Retinal pigment epithelial cell (primary cell): Measurements from ENCODE around the gene FOXP4.

Experiments used
- DNase-seq: peaks from one replicate; pipeline ENCODE4 v3.0.0-alpha.2; 2010; ENCODE audit warnings: low read depth
- H3K4me3 ChIP-seq: 2 replicates; pipeline ENCODE4 v1.5.1; 2011; ENCODE audit warnings: mild to moderate bottlenecking, low read length, control low read depth, moderate library complexity
- CTCF ChIP-seq: conservative IDR thresholded peaks from 2 replicates; pipeline ENCODE4 v1.5.1; 2011; ENCODE audit warnings: low read depth, low read length, control low read depth, inconsistent platforms

Gene FOXP4

GRCh38 chr6:41647061-41647511 is 100.9 kb downstream of the FOXP4 start:
- H3K4me3 ChIP-seq = no peak overlapping the region
- TF ChIP-seq CTCF = no peak
- DNase-seq = no peak

GRCh38 chr6:41648070-41648585 is 101.9 kb downstream of the FOXP4 start:
- no peak for TF ChIP-seq CTCF
- DNase-seq = no peak
- no peak overlapping the region for H3K4me3 ChIP-seq

GRCh38 chr6:41648921-41649320 is 102.7 kb downstream of the FOXP4 start:
- TF ChIP-seq CTCF = no peak
- no peak for DNase-seq
- H3K4me3 ChIP-seq = no peak overlapping the region

- no peak for TF ChIP-seq CTCF
- H3K4me3 ChIP-seq = no peak overlapping the region
- no peak for DNase-seq
These were observed 103.4 kb downstream of the FOXP4 start for GRCh38 chr6:41649596-41649995.

- no peak for TF ChIP-seq CTCF
- H3K4me3 ChIP-seq = no peak overlapping the region
- DNase-seq = no peak
These were observed 103.9 kb downstream of the FOXP4 start for GRCh38 chr6:41650120-41650519.

GRCh38 chr6:41651246-41651961 is 105.2 kb downstream of the FOXP4 start:
- DNase-seq = no peak
- H3K4me3 ChIP-seq = no peak overlapping the region
- no peak for TF ChIP-seq CTCF
